ENCODE data around the gene PDHX. TPM values are rescaled to one million over a fixed set of nuclear protein-coding genes. Genes with fewer than 3 reads are reported as not detected.
A peak's percentile ranks its signal among the peaks of the same experiment; 100 is the strongest.

PDHX gene
- total RNA-seq, 2 experiments from 2014 or later = 32.3 TPM

DNA sequence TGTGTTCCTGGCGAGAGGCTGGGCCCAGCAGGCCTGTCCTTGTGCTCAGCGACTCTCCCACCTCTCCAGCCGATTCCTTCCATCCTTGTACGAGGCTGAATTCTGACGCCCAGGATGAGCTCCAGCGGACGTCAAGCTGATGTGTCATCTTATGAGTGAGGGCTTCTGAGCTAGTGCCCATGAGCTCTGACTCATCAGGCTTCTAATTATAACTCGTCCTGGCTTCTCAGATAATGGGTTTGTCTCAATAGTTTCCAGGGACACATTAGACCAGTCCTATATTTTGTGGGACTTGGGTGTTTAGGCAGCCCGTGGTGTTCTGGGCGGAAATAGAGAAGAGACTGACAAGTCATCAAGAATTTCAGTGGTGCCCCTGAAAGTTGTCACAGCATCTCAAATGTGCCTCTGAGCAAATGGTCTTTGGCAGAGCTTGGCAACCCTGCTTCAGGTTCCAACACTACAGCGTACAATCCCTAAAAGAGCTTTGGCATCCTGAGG is 114.3 kb downstream of the PDHX start:
- peak overlapping the region; percentile 78 for H3K27ac Mint-ChIP-seq
- H3K4me1 Mint-ChIP-seq (ENCODE audit: low read depth) = peaks cover 37% of the 10 kb centered on the region
- H3K36me3 Mint-ChIP-seq (ENCODE audit: low read depth) = peaks cover 7% of the 10 kb centered on the region
- peak overlapping the region; percentile 44 for H3K4me3 Mint-ChIP-seq
- H3K9me3 Mint-ChIP-seq (ENCODE audit: insufficient read depth) = peaks cover 4% of the 10 kb centered on the region
- no peak for DNase-seq
- POLR2A ChIA-PET = interaction anchor here (0.9 to 1.6 kb wide), 4 partner anchors 10 to 109 kb away, joined by 3 to 7 read pairs (median 6); partner anchors contain the start of gene CD44
- CTCF ChIA-PET = interaction anchor here (1.2 kb wide), 1 partner anchor 10 kb away, joined by 4 read pairs; no protein-coding TSS in a partner anchor
- no peaks in the 10 kb centered on the region for H3K27me3 Mint-ChIP-seq (ENCODE audit: low read depth)
- peak; percentile 50 for ATAC-seq

GRCh38 chr11:35031346-35031745 is 114.9 kb downstream of the PDHX start:
- no peak for DNase-seq
- peaks cover 38% of the 10 kb centered on the region for H3K4me1 Mint-ChIP-seq (ENCODE audit: low read depth)
- no peak overlapping the region for H3K27ac Mint-ChIP-seq
- H3K27me3 Mint-ChIP-seq (ENCODE audit: low read depth) = no peaks in the 10 kb centered on the region
- POLR2A ChIA-PET = interaction anchor here (0.9 to 1.6 kb wide), 3 partner anchors 10 to 108 kb away, joined by 4 to 7 read pairs (median 7); partner anchors contain the start of gene CD44
- H3K9me3 Mint-ChIP-seq (ENCODE audit: insufficient read depth) = peaks cover 4% of the 10 kb centered on the region
- no peak for ATAC-seq
- CTCF ChIA-PET = interaction anchor here (1.2 kb wide), 1 partner anchor 9 kb away, joined by 4 read pairs; no protein-coding TSS in a partner anchor
- no peak overlapping the region for H3K4me3 Mint-ChIP-seq
- peaks cover 7% of the 10 kb centered on the region for H3K36me3 Mint-ChIP-seq (ENCODE audit: low read depth)

DNA sequence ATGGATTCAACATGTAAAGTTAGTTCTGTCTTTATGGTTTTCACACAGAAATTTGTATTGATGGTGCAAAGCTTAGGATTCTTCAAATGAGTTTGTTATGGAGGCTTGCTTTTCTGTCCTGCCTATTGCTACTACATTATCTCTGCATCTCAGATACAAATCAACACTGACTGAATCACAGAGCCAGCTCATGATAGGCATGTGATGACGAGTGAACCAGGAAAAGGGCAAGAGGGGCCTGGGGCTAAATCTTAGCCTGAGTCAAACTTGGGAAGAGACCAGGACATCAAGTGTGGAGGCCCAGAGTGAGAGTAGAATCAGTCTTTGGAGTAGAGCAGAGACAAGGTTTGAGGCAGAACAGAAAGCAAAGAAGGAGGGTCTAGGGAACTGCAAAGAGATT is 115.4 kb downstream of the PDHX start:
- H3K4me3 Mint-ChIP-seq = no peak overlapping the region
- no peaks in the 10 kb centered on the region for H3K27me3 Mint-ChIP-seq (ENCODE audit: low read depth)
- ATAC-seq (no peak), DNase-seq (no peak)
- H3K4me1 Mint-ChIP-seq (ENCODE audit: low read depth) = peaks cover 43% of the 10 kb centered on the region
- ChIA-PET CTCF (interaction anchor here (1.0 to 2.8 kb wide), 3 partner anchors 9 to 206 kb away, joined by 3 to 9 read pairs (median 7); no protein-coding TSS in a partner anchor), POLR2A (interaction anchor here (1.6 kb wide), 2 partner anchors 9 to 107 kb away, joined by 7 read pairs; partner anchors contain the start of gene CD44)
- peaks cover 4% of the 10 kb centered on the region for H3K9me3 Mint-ChIP-seq (ENCODE audit: insufficient read depth)
- H3K27ac Mint-ChIP-seq = no peak overlapping the region
- peaks cover 7% of the 10 kb centered on the region for H3K36me3 Mint-ChIP-seq (ENCODE audit: low read depth)

DNA sequence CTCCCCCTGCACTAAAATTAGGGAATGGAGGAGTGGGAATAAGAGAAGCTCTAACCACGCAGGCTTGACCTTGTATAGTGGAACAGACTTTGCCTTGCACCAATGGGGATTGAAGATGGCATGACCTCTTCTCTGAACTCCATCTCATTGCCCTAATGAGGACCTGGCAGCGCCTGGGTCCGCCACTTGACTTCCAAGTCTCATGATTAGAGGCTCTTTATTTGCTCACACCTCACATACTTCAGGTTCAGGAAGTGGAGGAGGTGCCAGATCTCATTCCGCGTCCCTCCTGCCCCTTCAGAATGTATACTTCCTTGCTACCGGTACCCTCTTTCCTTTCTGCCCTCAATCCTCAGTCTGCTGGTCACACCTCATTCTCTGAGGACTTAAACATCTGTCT is 116.6 kb downstream of the PDHX start:
- ATAC-seq (no peak), DNase-seq (no peak)
- ChIA-PET CTCF (interaction anchor here (1.0 to 2.8 kb wide), 3 partner anchors 8 to 204 kb away, joined by 3 to 9 read pairs (median 7); no protein-coding TSS in a partner anchor), POLR2A (no interaction called here)
- H3K36me3 Mint-ChIP-seq (ENCODE audit: low read depth) = peaks cover 6% of the 10 kb centered on the region
- H3K4me1 Mint-ChIP-seq (ENCODE audit: low read depth) = peaks cover 45% of the 10 kb centered on the region
- H3K9me3 Mint-ChIP-seq (ENCODE audit: insufficient read depth) = peaks cover 4% of the 10 kb centered on the region
- no peak overlapping the region for H3K27ac Mint-ChIP-seq
- H3K27me3 Mint-ChIP-seq (ENCODE audit: low read depth) = no peaks in the 10 kb centered on the region
- no peak overlapping the region for H3K4me3 Mint-ChIP-seq

- POLR2A ChIA-PET = interaction anchor here (1.3 kb wide), 1 partner anchor 105 kb away, joined by 3 read pairs; the partner anchor contains the start of gene CD44
These were observed 118.0 kb downstream of the PDHX start for GRCh38 chr11:35034401-35034800.

GRCh38 chr11:35035894-35036408 is 119.5 kb downstream of the PDHX start:
- H3K4me1 Mint-ChIP-seq (ENCODE audit: low read depth) = peaks cover 49% of the 10 kb centered on the region
- DNase-seq (no peak), ATAC-seq (no peak)
- POLR2A ChIA-PET = interaction anchor here (1.2 kb wide), 1 partner anchor 130 kb away, joined by 3 read pairs; no protein-coding TSS in a partner anchor
- no peak overlapping the region for H3K27ac Mint-ChIP-seq
- H3K9me3 Mint-ChIP-seq (ENCODE audit: insufficient read depth) = peaks cover 4% of the 10 kb centered on the region
- peaks cover 8% of the 10 kb centered on the region for H3K36me3 Mint-ChIP-seq (ENCODE audit: low read depth)
- no peak overlapping the region for H3K4me3 Mint-ChIP-seq
- H3K27me3 Mint-ChIP-seq (ENCODE audit: low read depth) = peaks cover 2% of the 10 kb centered on the region
- CTCF ChIA-PET = interaction anchor here (0.6 to 1.7 kb wide), 3 partner anchors 20 to 42 kb away, joined by 3 to 4 read pairs (median 4); no protein-coding TSS in a partner anchor

More at GRCh38 chr11:35034401-35034800, 118.0 kb downstream of the PDHX start:
- CTCF ChIA-PET = interaction anchor here (1.1 to 2.8 kb wide), 2 partner anchors 10 to 14 kb away, joined by 3 to 9 read pairs; no protein-coding TSS in a partner anchor
- no peak for ATAC-seq
- Mint-ChIP-seq H3K9me3 (ENCODE audit: insufficient read depth) (peaks cover 4% of the 10 kb centered on the region), H3K27ac (no peak overlapping the region), H3K36me3 (ENCODE audit: low read depth) (peaks cover 5% of the 10 kb centered on the region), H3K4me1 (ENCODE audit: low read depth) (peaks cover 47% of the 10 kb centered on the region), H3K27me3 (ENCODE audit: low read depth) (peaks cover 2% of the 10 kb centered on the region), H3K4me3 (no peak overlapping the region)
- DNase-seq = no peak

- no peak overlapping the region for H3K27ac Mint-ChIP-seq
- no peak overlapping the region for H3K4me3 Mint-ChIP-seq
- POLR2A ChIA-PET = interaction anchor here (1.2 kb wide), 1 partner anchor 129 kb away, joined by 3 read pairs; no protein-coding TSS in a partner anchor
These were observed 120.2 kb downstream of the PDHX start for GRCh38 chr11:35036639-35037038.

GRCh38 chr11:35038211-35038928 is 122.0 kb downstream of the PDHX start:
- Mint-ChIP-seq H3K9me3 (ENCODE audit: insufficient read depth) (no peaks in the 10 kb centered on the region), H3K27me3 (ENCODE audit: low read depth) (peaks cover 2% of the 10 kb centered on the region), H3K36me3 (ENCODE audit: low read depth) (peaks cover 9% of the 10 kb centered on the region), H3K4me1 (ENCODE audit: low read depth) (peaks cover 50% of the 10 kb centered on the region), H3K27ac (no peak overlapping the region), H3K4me3 (no peak overlapping the region)
- ATAC-seq = no peak
- ChIA-PET CTCF (no interaction called here), POLR2A (no interaction called here)
- DNase-seq = no peak

More at GRCh38 chr11:35036639-35037038, 120.2 kb downstream of the PDHX start:
- CTCF ChIA-PET = interaction anchor here (0.6 to 1.7 kb wide), 3 partner anchors 20 to 42 kb away, joined by 3 to 4 read pairs (median 4); no protein-coding TSS in a partner anchor
- H3K27me3 Mint-ChIP-seq (ENCODE audit: low read depth) = peaks cover 2% of the 10 kb centered on the region
- H3K36me3 Mint-ChIP-seq (ENCODE audit: low read depth) = peaks cover 8% of the 10 kb centered on the region
- ATAC-seq = no peak
- DNase-seq = no peak
- H3K9me3 Mint-ChIP-seq (ENCODE audit: insufficient read depth) = peaks cover 4% of the 10 kb centered on the region
- peaks cover 52% of the 10 kb centered on the region for H3K4me1 Mint-ChIP-seq (ENCODE audit: low read depth)

- H3K4me3 Mint-ChIP-seq = no peak overlapping the region
- H3K9me3 Mint-ChIP-seq (ENCODE audit: insufficient read depth) = no peaks in the 10 kb centered on the region
- CTCF ChIA-PET = no interaction called here
- peaks cover 12% of the 10 kb centered on the region for H3K36me3 Mint-ChIP-seq (ENCODE audit: low read depth)
- ATAC-seq (no peak), DNase-seq (no peak)
- H3K27ac Mint-ChIP-seq = no peak overlapping the region
- peaks cover 43% of the 10 kb centered on the region for H3K4me1 Mint-ChIP-seq (ENCODE audit: low read depth)
- peaks cover 2% of the 10 kb centered on the region for H3K27me3 Mint-ChIP-seq (ENCODE audit: low read depth)
- POLR2A ChIA-PET = no interaction called here
These were observed 122.7 kb downstream of the PDHX start for GRCh38 chr11:35039076-35039475.

DNA sequence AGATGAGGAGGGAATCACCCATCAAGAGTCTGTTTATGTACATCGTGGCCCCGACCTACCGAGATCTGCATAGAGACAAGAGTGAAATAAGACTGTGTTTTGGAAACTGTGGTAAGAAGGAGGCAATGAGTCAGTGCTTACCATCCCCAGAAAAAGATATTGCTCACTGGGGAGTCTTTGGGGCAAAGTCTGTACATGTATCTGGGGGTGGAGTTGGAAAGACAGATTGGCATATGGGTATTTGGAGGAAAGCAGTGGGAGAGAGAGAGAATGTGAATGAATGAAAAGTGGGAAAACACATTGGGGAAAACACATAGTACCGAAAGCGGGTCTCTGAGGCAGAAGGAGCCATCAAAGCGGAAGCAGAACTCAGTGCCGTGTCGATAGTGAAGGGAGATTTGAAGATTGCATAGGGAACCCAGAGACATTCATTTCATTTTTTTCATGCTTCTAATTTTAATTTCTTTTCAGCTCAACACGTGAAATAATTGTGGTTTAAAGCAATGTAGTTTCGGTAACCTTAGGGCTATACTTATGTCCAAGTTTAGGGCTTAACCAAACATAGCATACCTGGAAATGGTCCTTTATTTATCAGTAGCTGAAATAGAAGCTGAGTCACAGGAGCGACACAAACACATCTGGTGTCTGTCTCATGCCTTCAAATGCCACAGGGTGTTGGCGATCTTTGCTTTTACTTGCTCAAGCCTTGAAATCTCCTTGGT is 124.0 kb downstream of the PDHX start:
- DNase-seq = peak; percentile 70
- ATAC-seq = peak; percentile 87
- H3K4me1 Mint-ChIP-seq (ENCODE audit: low read depth) = peaks cover 50% of the 10 kb centered on the region

DNA sequence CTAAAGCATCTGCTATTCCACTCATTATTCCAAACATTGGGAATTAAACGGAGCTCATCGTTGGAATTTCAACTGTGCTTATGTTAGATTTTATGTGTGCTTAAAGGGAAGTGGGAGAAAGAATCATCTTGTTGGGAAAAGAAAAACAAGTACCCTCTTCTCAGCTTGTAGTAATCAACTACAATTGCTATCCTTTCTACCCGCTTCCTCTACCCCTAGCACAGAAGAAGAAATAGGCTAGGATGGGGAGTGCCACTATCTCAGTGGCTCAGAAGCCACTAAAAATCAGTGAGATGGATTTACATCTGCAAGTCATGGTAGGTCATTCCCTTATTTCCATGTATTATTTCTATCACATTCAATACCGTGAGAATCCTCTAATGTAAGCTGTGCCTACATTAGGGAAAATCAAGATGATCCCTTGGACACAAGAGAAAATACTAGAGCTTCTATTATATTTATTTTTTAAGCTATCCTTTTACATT is 124.7 kb downstream of the PDHX start:
- H3K4me3 Mint-ChIP-seq = no peak overlapping the region

More for the DNA sequence above, 124.0 kb downstream of the PDHX start:
- Mint-ChIP-seq H3K27me3 (ENCODE audit: low read depth) (peaks cover 2% of the 10 kb centered on the region), H3K36me3 (ENCODE audit: low read depth) (peaks cover 12% of the 10 kb centered on the region), H3K27ac (peak overlapping the region; percentile 86), H3K9me3 (ENCODE audit: insufficient read depth) (no peaks in the 10 kb centered on the region), H3K4me3 (peak overlapping the region; percentile 62)
- CTCF ChIA-PET = interaction anchor here (0.6 to 2.7 kb wide), 12 partner anchors 8 to 134 kb away, joined by 3 to 7 read pairs (median 4); partner anchors contain the start of gene CD44
- POLR2A ChIA-PET = interaction anchor here (0.6 to 2.5 kb wide), 8 partner anchors 9 to 126 kb away, joined by 3 to 14 read pairs (median 4); partner anchors contain the start of gene CD44

More for the DNA sequence above, 124.7 kb downstream of the PDHX start:
- DNase-seq = no peak
- CTCF ChIA-PET = interaction anchor here (0.8 to 2.7 kb wide), 15 partner anchors 9 to 133 kb away, joined by 3 to 7 read pairs (median 4); partner anchors contain the start of gene CD44
- no peak for ATAC-seq
- POLR2A ChIA-PET = interaction anchor here (0.6 to 2.5 kb wide), 8 partner anchors 9 to 125 kb away, joined by 3 to 14 read pairs (median 4); partner anchors contain the start of gene CD44
- H3K27ac Mint-ChIP-seq = no peak overlapping the region
- peaks cover 54% of the 10 kb centered on the region for H3K4me1 Mint-ChIP-seq (ENCODE audit: low read depth)
- no peaks in the 10 kb centered on the region for H3K9me3 Mint-ChIP-seq (ENCODE audit: insufficient read depth)
- H3K27me3 Mint-ChIP-seq (ENCODE audit: low read depth) = peaks cover 2% of the 10 kb centered on the region
- H3K36me3 Mint-ChIP-seq (ENCODE audit: low read depth) = peaks cover 13% of the 10 kb centered on the region
